Bronchial epithelial cell (primary cell): ENCODE data around the gene FAM118B. TPM values are rescaled to one million over a fixed set of nuclear protein-coding genes. Genes with fewer than 3 reads are reported as not detected.

ENCODE experiments used
- DNase-seq: peaks from one replicate; pipeline ENCODE4 v3.0.0-alpha.2; 2010; ENCODE audit warnings: low read depth
- FAIRE-seq: peaks from 2 replicates; lab custom pipeline; 2011; peaks lifted over from hg19 to GRCh38; lab: Jason Lieb, UNC
- H3K27me3 ChIP-seq: 2 replicates; pipeline ENCODE4 v1.5.1; 2011; ENCODE audit warnings: low read length; ENCODE audit not compliant: control insufficient read depth, insufficient read depth
- H3K36me3 ChIP-seq: 2 replicates; pipeline ENCODE4 v1.5.1; 2011; ENCODE audit warnings: low read length; ENCODE audit not compliant: control insufficient read depth, insufficient read depth
- H3K4me3 ChIP-seq: 2 replicates; pipeline ENCODE4 v1.5.1; 2011; ENCODE audit warnings: mild to moderate bottlenecking, low read depth, low read length, control low read depth
- CTCF ChIP-seq: IDR thresholded peaks from 2 replicates; pipeline ENCODE4 v1.5.1; 2011; ENCODE audit warnings: mild to moderate bottlenecking, moderate library complexity, low read length, control low read depth, inconsistent platforms; ENCODE audit not compliant: insufficient read depth, severe bottlenecking
- total RNA-seq: library from RNA; depleted of rRNA; stranded (reverse); fragments of >200 nt; gene quantifications from 2 replicates; pipeline ENCODE4 v1.2.1, GENCODE V29; 2014

The FAM118B gene
- total RNA-seq, 1 donor from 2014 or later = 15.8 TPM

- Histone ChIP-seq H3K36me3 (peaks cover 31% of the 10 kb centered on the region), H3K4me3 (peak within 1 kb of the TSS; percentile 93), H3K27me3 (no peaks in the 10 kb centered on the region)
- TF ChIP-seq CTCF = no peak
- FAIRE-seq = no peak
- peak; percentile 95 for DNase-seq
These were observed 57.4 kb downstream of the FAM118B start, which contains the start of the genes FOXRED1 and SRPRA for GRCh38 chr11:126268708-126269579. FOXRED1 (plus strand) TSS chr11:126269154; CDS start chr11:126269207, 53 bp downstream. SRPRA (minus strand) TSS chr11:126268895; CDS start chr11:126268804, 91 bp downstream.

GRCh38 chr11:126277322-126277721 is 65.7 kb downstream of the FAM118B start:
- H3K4me3 ChIP-seq = no peak overlapping the region
- DNase-seq (no peak), FAIRE-seq (no peak)
- H3K27me3 ChIP-seq = no peaks in the 10 kb centered on the region
- TF ChIP-seq CTCF = no peak
- H3K36me3 ChIP-seq = peaks cover 14% of the 10 kb centered on the region

- peaks cover 14% of the 10 kb centered on the region for H3K36me3 ChIP-seq
- FAIRE-seq (no peak), DNase-seq (no peak)
- H3K27me3 ChIP-seq = no peaks in the 10 kb centered on the region
- TF ChIP-seq CTCF = no peak
- H3K4me3 ChIP-seq = no peak overlapping the region
These were observed 66.2 kb downstream of the FAM118B start for GRCh38 chr11:126277780-126278179.

- no peak for FAIRE-seq
- no peak for DNase-seq
- Histone ChIP-seq H3K36me3 (peaks cover 11% of the 10 kb centered on the region), H3K27me3 (no peaks in the 10 kb centered on the region), H3K4me3 (no peak overlapping the region)
- TF ChIP-seq CTCF = no peak
These were observed 67.6 kb downstream of the FAM118B start for GRCh38 chr11:126279191-126279590.

- no peak for DNase-seq
These were observed 69.0 kb downstream of the FAM118B start for GRCh38 chr11:126280595-126280994.

More at GRCh38 chr11:126280595-126280994, 69.0 kb downstream of the FAM118B start:
- no peak for TF ChIP-seq CTCF
- Histone ChIP-seq H3K4me3 (no peak overlapping the region), H3K36me3 (peaks cover 6% of the 10 kb centered on the region), H3K27me3 (no peaks in the 10 kb centered on the region)
- FAIRE-seq = no peak
